Cardiac muscle cell (in vitro differentiated cells and primary cell): ENCODE results near the gene BRI3BP. TPM values are rescaled to one million over a fixed set of nuclear protein-coding genes. Genes with fewer than 3 reads are reported as not detected.

Source experiments
- DNase-seq, 2 donors: peaks; one replicate each; pipeline versions ENCODE4 v3.0.0 to v3.0.0-alpha.2; 2010 to 2017; ENCODE audit warnings: low read depth in 1 of 2, low spot score in 1 of 2
- H3K27ac ChIP-seq: fragments of 200-600 bp; sonication (generic); 2 replicates; pipeline ENCODE4 v1.5.1; 2016
- H3K27me3 ChIP-seq: fragments of 200-600 bp; sonication (generic); 2 replicates; pipeline ENCODE4 v1.6.0; 2016; ENCODE audit warnings: control low read depth
- H3K36me3 ChIP-seq: fragments of 200-600 bp; sonication (generic); 2 replicates; pipeline ENCODE4 v1.5.1; 2016; ENCODE audit warnings: control low read depth
- H3K4me1 ChIP-seq: fragments of 200-600 bp; sonication (generic); 2 replicates; pipeline ENCODE4 v1.8.1; 2017; ENCODE audit warnings: low read depth, mild to moderate bottlenecking, mixed run types
- H3K4me3 ChIP-seq: fragments of 200-600 bp; sonication (generic); 2 replicates; pipeline ENCODE4 v1.5.1; 2016; ENCODE audit warnings: mild to moderate bottlenecking
- H3K9me3 ChIP-seq: fragments of 200-600 bp; sonication (generic); 2 replicates; pipeline ENCODE4 v1.5.1; 2017; ENCODE audit warnings: low read depth, mild to moderate bottlenecking, control low read depth
- CTCF ChIP-seq: IDR thresholded peaks from 2 replicates; pipeline ENCODE4 v1.5.1; 2012; ENCODE audit warnings: low read depth, mild to moderate bottlenecking, low read length
- polyA plus RNA-seq: library from polyadenylated mRNA; unstranded; fragments of >200 nt; fragmentation: Nextera tagmentation; extraction: Ambion mirVana; gene quantifications from 2 replicates; pipeline ENCODE4 v1.2.1, GENCODE V29; 2016
- total RNA-seq: library from RNA; depleted of rRNA; stranded (reverse); fragments of >200 nt; gene quantifications from 2 replicates; pipeline ENCODE4 v1.2.3, GENCODE V29; 2016

BRI3BP gene
- total and polyA plus RNA-seq, 2 experiments from 2014 or later, result 3.5 to 4.3 TPM

DNA sequence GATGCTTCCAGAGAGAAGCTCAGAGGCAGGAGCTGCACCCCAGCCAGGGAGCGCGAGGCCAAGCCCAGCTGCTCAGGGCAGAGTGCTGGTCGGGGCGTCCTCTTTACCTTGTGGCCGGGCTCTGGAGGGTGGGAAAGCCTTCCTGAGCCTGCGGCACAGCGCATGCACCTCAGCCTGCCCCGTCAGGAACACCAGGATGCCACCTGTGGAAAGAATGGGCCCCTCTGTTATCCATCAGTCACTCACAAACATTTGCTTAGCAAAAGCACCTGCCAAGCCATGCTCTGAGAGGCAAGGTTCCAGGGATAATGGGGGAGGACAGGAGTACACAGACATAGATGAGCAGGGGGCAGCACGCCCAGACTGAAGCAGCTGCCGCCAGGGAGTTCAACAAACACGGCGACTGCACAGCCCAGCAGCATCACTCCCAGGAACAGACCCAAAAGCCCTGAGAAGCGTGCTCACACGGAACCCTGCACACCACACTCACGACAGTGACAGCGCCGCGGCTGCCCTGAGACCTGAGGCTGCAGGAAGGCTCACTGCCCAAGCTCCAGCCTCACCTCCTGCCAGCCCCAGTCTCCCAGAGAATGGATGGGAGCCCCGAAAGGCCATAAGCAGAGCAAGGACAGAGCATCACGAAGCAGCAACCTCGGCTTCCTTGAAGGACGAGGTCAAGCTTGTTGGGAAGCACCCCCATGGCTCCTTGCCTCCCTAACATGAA, 26.3 kb upstream of the BRI3BP start:
- DNase-seq, result no peak
- Histone ChIP-seq H3K9me3 (no peaks in the 10 kb centered on the region), H3K4me1 (no peaks in the 10 kb centered on the region), H3K4me3 (no peak overlapping the region), H3K27me3 (no peaks in the 10 kb centered on the region), H3K36me3 (peaks cover 10% of the 10 kb centered on the region), H3K27ac (no peak overlapping the region)
- TF ChIP-seq CTCF, result no peak

- Histone ChIP-seq H3K4me3 (no peak overlapping the region), H3K27ac (no peak overlapping the region), H3K4me1 (no peaks in the 10 kb centered on the region), H3K9me3 (no peaks in the 10 kb centered on the region), H3K27me3 (no peaks in the 10 kb centered on the region), H3K36me3 (peaks cover 6% of the 10 kb centered on the region)
- TF ChIP-seq CTCF, result no peak
- no peak for DNase-seq
These were observed 24.8 kb upstream of the BRI3BP start for GRCh38 chr12:124968656-124969055.

DNA sequence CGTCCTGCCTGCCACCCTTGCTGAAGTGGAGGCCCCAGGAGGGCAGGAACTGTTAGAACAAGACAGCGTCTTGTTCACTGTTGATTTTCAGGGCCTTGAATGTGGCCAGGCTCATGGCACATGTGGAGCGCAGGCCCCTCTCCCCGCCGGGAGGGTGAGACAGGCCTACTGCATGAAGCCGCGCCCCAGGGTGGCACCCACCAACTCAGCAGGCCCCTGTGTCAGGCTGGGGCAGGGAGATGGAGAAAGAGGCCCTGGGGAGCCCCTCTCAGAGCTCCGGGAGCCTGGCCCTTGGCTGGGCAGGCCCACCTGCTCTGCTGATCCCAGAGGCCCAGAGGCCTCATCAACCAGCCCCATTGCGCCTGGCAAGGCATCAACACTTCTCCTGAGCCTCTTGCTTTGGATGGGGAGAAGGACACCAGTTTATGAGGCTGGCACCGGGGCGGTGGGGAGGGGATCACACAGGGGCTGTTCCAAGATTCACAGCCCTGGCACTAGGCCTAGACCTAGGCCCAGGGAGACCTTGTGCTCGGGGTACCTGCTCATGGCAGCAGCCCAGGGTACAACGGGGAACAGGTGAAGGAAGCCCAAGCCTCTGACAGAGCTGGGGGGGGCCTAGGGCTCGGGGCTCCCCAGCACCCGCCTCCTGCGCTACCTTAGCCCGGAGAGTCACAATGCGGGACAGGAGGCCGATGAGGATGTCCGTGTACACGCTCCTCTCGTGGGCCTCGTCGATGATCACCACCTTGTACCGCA, 22.6 kb upstream of the BRI3BP start:
- peaks cover 4% of the 10 kb centered on the region for H3K36me3 ChIP-seq

DNA sequence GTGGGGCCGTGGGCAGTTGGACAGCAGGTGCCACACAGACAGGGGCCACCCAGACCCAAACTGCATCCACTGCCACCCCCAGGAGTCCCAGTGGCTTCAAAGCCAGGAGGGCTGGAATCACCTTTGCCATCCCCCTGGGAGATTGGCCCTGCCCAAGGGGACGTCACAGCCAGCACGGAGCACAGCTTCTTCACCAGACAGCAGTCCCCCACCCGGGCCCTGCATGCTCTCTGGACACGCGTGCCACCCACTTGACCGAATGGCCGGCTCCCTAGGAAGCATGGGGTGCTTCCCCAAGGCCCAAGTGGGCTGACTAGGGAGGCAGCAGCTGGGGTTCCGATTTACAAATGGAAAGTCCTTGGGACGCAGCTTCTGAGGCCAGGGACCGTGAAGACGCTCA, 21.8 kb upstream of the BRI3BP start:
- TF ChIP-seq CTCF, result no peak

More for the DNA sequence above, 22.6 kb upstream of the BRI3BP start:
- Histone ChIP-seq H3K27me3 (no peaks in the 10 kb centered on the region), H3K4me3 (no peak overlapping the region), H3K9me3 (no peaks in the 10 kb centered on the region), H3K27ac (no peak overlapping the region), H3K4me1 (no peaks in the 10 kb centered on the region)
- no peak for DNase-seq
- no peak for TF ChIP-seq CTCF

DNA sequence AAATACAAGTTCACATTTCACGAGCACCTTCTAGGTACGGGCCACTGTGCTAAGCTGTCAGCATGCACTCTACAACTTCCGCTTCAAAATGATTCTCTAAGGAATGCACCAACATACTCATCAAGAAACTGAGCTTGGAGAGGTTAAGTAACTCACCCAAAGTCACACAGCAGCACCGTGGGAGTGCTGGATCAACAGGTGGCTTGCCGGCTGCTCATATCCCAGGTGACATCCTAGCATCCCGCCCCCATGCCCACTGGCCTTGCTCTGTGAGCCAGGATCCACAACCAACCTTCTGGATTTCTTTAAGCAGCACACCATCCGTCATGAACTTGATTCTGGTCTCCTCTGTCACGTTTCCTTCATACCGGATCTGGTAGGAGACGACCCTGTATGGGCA, 21.2 kb upstream of the BRI3BP start:
- Histone ChIP-seq H3K36me3 (peaks cover 7% of the 10 kb centered on the region), H3K27me3 (no peaks in the 10 kb centered on the region), H3K4me3 (no peak overlapping the region), H3K4me1 (no peaks in the 10 kb centered on the region), H3K27ac (no peak overlapping the region), H3K9me3 (no peaks in the 10 kb centered on the region)
- TF ChIP-seq CTCF, result no peak
- DNase-seq, result no peak

More for the DNA sequence above, 21.8 kb upstream of the BRI3BP start:
- Histone ChIP-seq H3K27ac (no peak overlapping the region), H3K36me3 (peaks cover 4% of the 10 kb centered on the region), H3K4me3 (no peak overlapping the region), H3K9me3 (no peaks in the 10 kb centered on the region), H3K4me1 (no peaks in the 10 kb centered on the region), H3K27me3 (no peaks in the 10 kb centered on the region)
- no peak for DNase-seq
